Panc1 (cell line): ENCODE results near the gene KCND3. TPM values are rescaled to one million over a fixed set of nuclear protein-coding genes. Genes with fewer than 3 reads are reported as not detected.

Experiments used
- ATAC-seq: fragments of 200-7000 bp; cut with Tn5 transposase; 2 replicates; pipeline ENCODE4 v1.9.1; 2020; ENCODE audit warnings: mild to moderate bottlenecking, moderate library complexity
- BruUV-seq: library from RNA; stranded (reverse); fragments of 400-500 nt; replicated peaks from 2 replicates; lab custom pipeline; 2021; lab: Mats Ljungman, UMichigan
- CTCF ChIA-PET: fragments of 300-600 bp; sonication (Branson Sonifier 250); formaldehyde crosslinking; loops from one replicate; lab custom pipeline; 2022; ENCODE audit warnings: antibody characterized with exemption; lab: Charles Lee
- POLR2A ChIA-PET: fragments of 300-600 bp; sonication (Branson Sonifier 250); formaldehyde crosslinking; loops from one replicate; lab custom pipeline; 2022; ENCODE audit warnings: antibody characterized with exemption; lab: Charles Lee
- DNase-seq: peaks from one replicate; pipeline ENCODE4 v3.0.0-alpha.2; 2010; ENCODE audit warnings: low read depth, low spot score
- H3K27ac ChIP-seq: 2 replicates; pipeline ENCODE4 v1.5.1; 2011; ENCODE audit warnings: mild to moderate bottlenecking, low read length, inconsistent platforms
- H3K27me3 ChIP-seq: fragments of 200-500 bp; sonication (Bioruptor generic); 2 replicates; pipeline ENCODE4 v1.6.0; 2014; ENCODE audit warnings: low read length, inconsistent platforms; ENCODE audit not compliant: control insufficient read depth, insufficient read depth
- H3K36me3 ChIP-seq: fragments of 200-500 bp; sonication (Bioruptor generic); 2 replicates; pipeline ENCODE4 v1.5.1; 2014; ENCODE audit warnings: inconsistent platforms, mild to moderate bottlenecking, low read length, moderate library complexity; ENCODE audit not compliant: control insufficient read depth, insufficient read depth
- H3K4me1 ChIP-seq: 2 replicates; pipeline ENCODE4 v1.5.1; 2011; ENCODE audit warnings: inconsistent platforms, mild to moderate bottlenecking, low read length, moderate library complexity; ENCODE audit not compliant: control insufficient read depth, insufficient read depth
- H3K4me3 ChIP-seq, 2 experiments: 2 replicates each; pipeline ENCODE4 v1.5.1; 2011 to 2012; ENCODE audit warnings: low read depth in 2 of 2, low read length in 2 of 2, mild to moderate bottlenecking in 2 of 2, inconsistent platforms in 1 of 2, moderate library complexity in 1 of 2
- H3K9me3 ChIP-seq: fragments of 200-500 bp; sonication (Bioruptor generic); 2 replicates; pipeline ENCODE4 v1.5.1; 2014; ENCODE audit warnings: low read depth, mild to moderate bottlenecking, inconsistent platforms, low read length, moderate library complexity; ENCODE audit not compliant: control insufficient read depth, insufficient read depth
- POLR2AphosphoS5 ChIP-seq: IDR thresholded peaks from 2 replicates; pipeline ENCODE4 v1.6.1; 2012; ENCODE audit warnings: mild to moderate bottlenecking, low read depth, low read length, moderate library complexity
- SIN3A ChIP-seq: IDR thresholded peaks from 2 replicates; pipeline ENCODE4 v1.6.1; 2012; ENCODE audit warnings: low read depth, mild to moderate bottlenecking, low read length, moderate library complexity, borderline replicate concordance; ENCODE audit not compliant: insufficient read depth
- TCF7L2 ChIP-seq: IDR thresholded peaks from 2 replicates; pipeline ENCODE4 v1.6.1; 2011; ENCODE audit warnings: mild to moderate bottlenecking, low read depth, low read length, inconsistent platforms
- in situ Hi-C: cut with HindIII; loops from 2 replicates; pipeline ENCODE4 v1.10.0; 2016; ENCODE audit warnings: low sequenced_read_pairs, low pct_unique_long_range_greater_than_20kb
- intact Hi-C: fragments of 100-400 bp; cut with micrococcal nuclease; formaldehyde crosslinking; loops from one replicate; pipeline ENCODE4 v1.10.0; 2022; ENCODE audit not compliant: unreplicated experiment
- total RNA-seq: library from RNA; stranded (reverse); gene quantifications from one replicate; pipeline ENCODE4 v1.2.1, GENCODE V29; 2021; ENCODE audit not compliant: unreplicated experiment
- TF ChIP-seq, protein P1 (sequence below), 2 experiments: IDR thresholded peaks; 2 replicates each; pipeline ENCODE4 v1.6.1; 2011 to 2012; ENCODE audit warnings: low read depth in 2 of 2, control low read depth in 1 of 2, low read length in 1 of 2, mild to moderate bottlenecking in 1 of 2, moderate library complexity in 1 of 2; ENCODE audit not compliant: insufficient read depth in 1 of 2
- TF ChIP-seq, protein P2 (sequence below): fragments of 450-650 bp; IDR thresholded peaks from 2 replicates; pipeline ENCODE4 v1.5.1; 2017; ENCODE audit warnings: mild to moderate bottlenecking

The KCND3 gene
- total RNA-seq, 1 experiment from 2014 or later = not detected

DNA sequence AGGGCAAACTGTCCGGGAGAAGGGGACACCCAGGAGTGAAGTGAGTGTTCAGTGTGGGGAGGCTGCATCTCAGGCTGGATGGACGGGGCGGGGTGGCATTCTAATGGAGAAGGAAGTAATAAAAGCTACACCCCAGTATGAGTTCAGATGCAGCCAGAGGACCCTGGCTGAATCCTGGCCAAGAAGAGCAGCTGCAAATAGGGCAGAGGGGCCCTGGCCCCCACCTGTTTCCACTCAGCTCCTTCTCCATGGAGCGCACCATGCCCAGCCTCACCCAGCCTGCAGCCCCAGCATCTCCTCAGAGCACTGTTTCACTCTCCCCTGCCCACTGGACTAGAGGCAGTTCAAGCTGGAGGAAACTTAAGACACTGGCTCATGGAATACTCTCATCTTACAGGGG lies 46.4 kb downstream of the KCND3 start:
- no peaks in the 10 kb centered on the region for H3K4me1 ChIP-seq
- TF ChIP-seq SIN3A (no peak), POLR2AphosphoS5 (no peak), TCF7L2 (no peak)
- TF ChIP-seq, protein P1, sequence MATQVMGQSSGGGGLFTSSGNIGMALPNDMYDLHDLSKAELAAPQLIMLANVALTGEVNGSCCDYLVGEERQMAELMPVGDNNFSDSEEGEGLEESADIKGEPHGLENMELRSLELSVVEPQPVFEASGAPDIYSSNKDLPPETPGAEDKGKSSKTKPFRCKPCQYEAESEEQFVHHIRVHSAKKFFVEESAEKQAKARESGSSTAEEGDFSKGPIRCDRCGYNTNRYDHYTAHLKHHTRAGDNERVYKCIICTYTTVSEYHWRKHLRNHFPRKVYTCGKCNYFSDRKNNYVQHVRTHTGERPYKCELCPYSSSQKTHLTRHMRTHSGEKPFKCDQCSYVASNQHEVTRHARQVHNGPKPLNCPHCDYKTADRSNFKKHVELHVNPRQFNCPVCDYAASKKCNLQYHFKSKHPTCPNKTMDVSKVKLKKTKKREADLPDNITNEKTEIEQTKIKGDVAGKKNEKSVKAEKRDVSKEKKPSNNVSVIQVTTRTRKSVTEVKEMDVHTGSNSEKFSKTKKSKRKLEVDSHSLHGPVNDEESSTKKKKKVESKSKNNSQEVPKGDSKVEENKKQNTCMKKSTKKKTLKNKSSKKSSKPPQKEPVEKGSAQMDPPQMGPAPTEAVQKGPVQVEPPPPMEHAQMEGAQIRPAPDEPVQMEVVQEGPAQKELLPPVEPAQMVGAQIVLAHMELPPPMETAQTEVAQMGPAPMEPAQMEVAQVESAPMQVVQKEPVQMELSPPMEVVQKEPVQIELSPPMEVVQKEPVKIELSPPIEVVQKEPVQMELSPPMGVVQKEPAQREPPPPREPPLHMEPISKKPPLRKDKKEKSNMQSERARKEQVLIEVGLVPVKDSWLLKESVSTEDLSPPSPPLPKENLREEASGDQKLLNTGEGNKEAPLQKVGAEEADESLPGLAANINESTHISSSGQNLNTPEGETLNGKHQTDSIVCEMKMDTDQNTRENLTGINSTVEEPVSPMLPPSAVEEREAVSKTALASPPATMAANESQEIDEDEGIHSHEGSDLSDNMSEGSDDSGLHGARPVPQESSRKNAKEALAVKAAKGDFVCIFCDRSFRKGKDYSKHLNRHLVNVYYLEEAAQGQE (IDR thresholded peaks at IDR 0.05; ENCODE audit: insufficient read depth in 1 of 2, low read depth in 2 of 2, low read length in 1 of 2) = no peak
- TF ChIP-seq, protein P2, sequence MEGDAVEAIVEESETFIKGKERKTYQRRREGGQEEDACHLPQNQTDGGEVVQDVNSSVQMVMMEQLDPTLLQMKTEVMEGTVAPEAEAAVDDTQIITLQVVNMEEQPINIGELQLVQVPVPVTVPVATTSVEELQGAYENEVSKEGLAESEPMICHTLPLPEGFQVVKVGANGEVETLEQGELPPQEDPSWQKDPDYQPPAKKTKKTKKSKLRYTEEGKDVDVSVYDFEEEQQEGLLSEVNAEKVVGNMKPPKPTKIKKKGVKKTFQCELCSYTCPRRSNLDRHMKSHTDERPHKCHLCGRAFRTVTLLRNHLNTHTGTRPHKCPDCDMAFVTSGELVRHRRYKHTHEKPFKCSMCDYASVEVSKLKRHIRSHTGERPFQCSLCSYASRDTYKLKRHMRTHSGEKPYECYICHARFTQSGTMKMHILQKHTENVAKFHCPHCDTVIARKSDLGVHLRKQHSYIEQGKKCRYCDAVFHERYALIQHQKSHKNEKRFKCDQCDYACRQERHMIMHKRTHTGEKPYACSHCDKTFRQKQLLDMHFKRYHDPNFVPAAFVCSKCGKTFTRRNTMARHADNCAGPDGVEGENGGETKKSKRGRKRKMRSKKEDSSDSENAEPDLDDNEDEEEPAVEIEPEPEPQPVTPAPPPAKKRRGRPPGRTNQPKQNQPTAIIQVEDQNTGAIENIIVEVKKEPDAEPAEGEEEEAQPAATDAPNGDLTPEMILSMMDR = no peak
- in situ Hi-C loops (no loop called here), intact Hi-C loops (no loop called here)
- BruUV-seq = no TSS peak
- ATAC-seq = no peak
- H3K36me3 ChIP-seq = no peaks in the 10 kb centered on the region
- ChIA-PET POLR2A (no interaction called here), CTCF (no interaction called here)
- no peak overlapping the region for H3K4me3 ChIP-seq
- H3K9me3 ChIP-seq = no peaks in the 10 kb centered on the region
- H3K27ac ChIP-seq = no peak overlapping the region
- DNase-seq = no peak
- no peaks in the 10 kb centered on the region for H3K27me3 ChIP-seq

DNA sequence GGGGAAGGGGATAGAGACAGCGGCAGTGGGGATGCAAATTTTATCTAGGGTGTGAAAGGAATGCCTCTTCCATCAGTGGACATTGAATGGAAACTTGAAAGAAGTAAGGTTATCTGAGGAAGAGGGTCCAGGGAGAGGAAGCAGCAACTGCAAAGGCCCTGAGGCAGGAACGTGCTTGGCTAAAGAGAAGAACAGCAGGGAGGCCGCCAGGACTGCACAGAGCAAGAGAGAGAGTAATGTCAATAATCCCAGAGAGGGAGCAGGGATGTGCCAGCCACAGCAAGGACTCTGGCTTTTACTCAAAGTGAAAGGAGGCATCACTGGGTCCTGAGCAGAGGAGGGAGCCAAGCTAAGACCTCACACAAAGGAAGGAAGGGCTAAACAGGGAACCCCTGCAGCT lies 50.9 kb downstream of the KCND3 start:
- CTCF ChIA-PET = no interaction called here
- H3K27me3 ChIP-seq = no peaks in the 10 kb centered on the region; the same call in 1 of the 2 replicates

More for the DNA sequence above, 50.9 kb downstream of the KCND3 start:
- no peaks in the 10 kb centered on the region for H3K4me1 ChIP-seq
- intact Hi-C loops (no loop called here), in situ Hi-C loops (no loop called here)
- no peak overlapping the region for H3K27ac ChIP-seq
- DNase-seq (no peak), ATAC-seq (no peak)
- H3K36me3 ChIP-seq = no peaks in the 10 kb centered on the region
- POLR2A ChIA-PET = no interaction called here
- H3K9me3 ChIP-seq = no peaks in the 10 kb centered on the region
- BruUV-seq = no TSS peak
- H3K4me3 ChIP-seq = no peak overlapping the region
- TF ChIP-seq, protein P2 = no peak
- TF ChIP-seq, protein P1 (IDR thresholded peaks at IDR 0.05; ENCODE audit: insufficient read depth in 1 of 2, low read depth in 2 of 2, low read length in 1 of 2) = no peak
- TF ChIP-seq SIN3A (no peak), POLR2AphosphoS5 (no peak), TCF7L2 (no peak)
